ENCODE measurements around the gene CHCHD10.
A peak's percentile ranks its signal among the peaks of the same experiment; 100 is the strongest.

The CHCHD10 gene

DNA sequence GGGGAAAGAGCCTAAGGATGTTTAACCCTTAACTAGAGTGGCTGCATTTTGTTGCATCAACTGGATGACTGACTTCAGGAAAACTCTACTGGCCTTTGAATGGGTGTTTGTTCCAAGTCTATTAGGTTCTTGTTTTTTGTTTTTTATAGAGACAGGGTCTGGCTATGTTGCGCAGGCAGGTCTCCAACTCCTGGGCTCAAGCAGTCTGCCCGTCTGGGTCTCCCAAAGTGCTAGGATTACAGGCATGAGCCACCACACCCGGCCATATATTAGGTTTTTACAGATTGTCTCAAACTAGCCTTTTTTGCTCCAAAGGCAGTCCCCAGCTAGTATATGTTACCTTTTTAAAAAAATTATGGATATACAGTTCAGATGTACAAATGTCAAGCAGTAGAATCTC is 20.1 kb upstream of the CHCHD10 start:
- no peak for DNase-seq (ENCODE audit: low read depth in 2 of 2)

DNA sequence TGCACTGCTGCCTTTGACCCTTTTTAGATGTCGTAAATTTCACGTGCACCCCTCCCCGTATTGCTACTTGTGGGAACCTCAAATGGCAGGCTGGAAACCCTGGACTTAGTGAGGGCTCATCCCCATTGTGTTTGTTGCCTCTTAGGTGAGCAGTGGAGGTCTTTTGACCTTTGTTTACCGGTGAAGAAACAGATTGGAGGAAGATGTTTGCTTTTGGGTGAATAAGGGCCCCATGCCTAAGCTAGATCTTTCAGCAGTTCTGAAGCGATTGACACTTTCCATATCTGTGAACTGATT is 19.8 kb upstream of the CHCHD10 start:
- DNase-seq (ENCODE audit: low read depth in 2 of 2), result no peak

- peak; percentile 82 for DNase-seq (ENCODE audit: low read depth in 2 of 2)
Measured at GRCh38 chr22:23786752-23787599, 19.2 kb upstream of the CHCHD10 start, which contains the start of gene SMARCB1. Gene SMARCB1, plus strand, starts transcription at chr22:23786966. Its CDS starts 204 bp downstream, at chr22:23787170.

GRCh38 chr22:23786261-23786710 is 18.5 kb upstream of the CHCHD10 start:
- DNase-seq (ENCODE audit: low read depth in 2 of 2), result no peak

DNA sequence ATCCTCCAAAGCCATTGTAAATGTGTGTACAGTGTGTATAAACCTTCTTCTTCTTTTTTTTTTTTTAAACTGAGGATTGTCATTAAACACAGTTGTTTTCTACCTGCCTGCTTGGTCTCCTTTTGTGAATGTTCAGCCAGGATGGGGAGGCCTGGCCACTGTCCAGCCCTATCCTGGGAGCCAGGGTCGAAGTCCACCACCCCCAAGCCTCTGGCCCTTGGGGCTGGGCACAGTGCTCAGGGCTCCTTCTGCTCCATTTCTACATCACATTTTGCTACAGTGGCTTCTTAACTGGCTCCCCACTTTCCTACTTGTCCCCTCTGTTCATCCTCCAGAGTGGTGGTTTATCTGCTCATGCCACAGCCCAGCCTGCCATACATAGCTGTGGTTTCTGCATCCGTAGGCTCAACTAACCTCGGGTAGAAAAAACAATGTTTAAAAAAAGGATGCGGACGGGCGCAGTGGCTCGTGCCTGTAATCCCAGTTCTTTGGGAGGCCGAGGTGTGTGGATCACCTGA is 16.5 kb upstream of the CHCHD10 start:
- no peak for DNase-seq (ENCODE audit: low read depth in 2 of 2)

GRCh38 chr22:23783265-23784150 is 15.7 kb upstream of the CHCHD10 start:
- DNase-seq (ENCODE audit: low read depth in 2 of 2), result no peak

DNA sequence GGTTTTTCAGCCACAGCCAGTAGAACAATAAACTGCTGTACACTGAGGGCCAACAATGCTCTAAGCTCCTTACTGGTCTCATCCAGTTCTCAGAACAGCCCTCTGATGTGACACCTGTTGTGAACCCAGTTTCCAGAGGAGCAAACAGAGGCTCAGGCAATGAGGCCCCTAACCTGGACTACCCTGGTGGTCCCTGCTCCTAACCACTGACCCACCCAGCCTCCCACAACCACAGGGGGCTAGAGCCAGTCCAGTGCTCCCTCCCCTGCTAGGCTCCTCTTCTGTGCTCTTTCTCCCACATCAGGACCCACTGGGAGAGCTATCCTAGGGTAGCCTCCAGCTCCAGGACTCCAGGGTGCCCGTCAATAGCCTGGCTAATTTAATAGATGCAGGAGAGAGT is 14.9 kb upstream of the CHCHD10 start:
- DNase-seq (ENCODE audit: low read depth in 2 of 2), result no peak

DNA sequence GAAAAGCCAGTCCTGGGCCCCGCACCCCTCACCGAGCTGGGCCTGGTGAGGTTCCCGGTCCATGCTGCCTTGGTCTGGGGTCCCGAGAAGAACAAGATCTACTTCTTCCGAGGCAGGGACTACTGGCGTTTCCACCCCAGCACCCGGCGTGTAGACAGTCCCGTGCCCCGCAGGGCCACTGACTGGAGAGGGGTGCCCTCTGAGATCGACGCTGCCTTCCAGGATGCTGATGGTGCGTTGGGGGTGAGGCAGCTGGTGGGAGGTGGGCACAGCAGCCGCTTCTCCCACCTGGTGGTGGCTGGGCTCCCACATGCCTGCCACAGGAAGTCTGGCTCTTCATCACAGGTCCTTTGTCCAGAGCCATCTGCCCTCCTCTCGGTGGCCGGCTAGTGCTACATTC is 14.5 kb upstream of the CHCHD10 start:
- no peak for DNase-seq (ENCODE audit: low read depth in 2 of 2)

DNA sequence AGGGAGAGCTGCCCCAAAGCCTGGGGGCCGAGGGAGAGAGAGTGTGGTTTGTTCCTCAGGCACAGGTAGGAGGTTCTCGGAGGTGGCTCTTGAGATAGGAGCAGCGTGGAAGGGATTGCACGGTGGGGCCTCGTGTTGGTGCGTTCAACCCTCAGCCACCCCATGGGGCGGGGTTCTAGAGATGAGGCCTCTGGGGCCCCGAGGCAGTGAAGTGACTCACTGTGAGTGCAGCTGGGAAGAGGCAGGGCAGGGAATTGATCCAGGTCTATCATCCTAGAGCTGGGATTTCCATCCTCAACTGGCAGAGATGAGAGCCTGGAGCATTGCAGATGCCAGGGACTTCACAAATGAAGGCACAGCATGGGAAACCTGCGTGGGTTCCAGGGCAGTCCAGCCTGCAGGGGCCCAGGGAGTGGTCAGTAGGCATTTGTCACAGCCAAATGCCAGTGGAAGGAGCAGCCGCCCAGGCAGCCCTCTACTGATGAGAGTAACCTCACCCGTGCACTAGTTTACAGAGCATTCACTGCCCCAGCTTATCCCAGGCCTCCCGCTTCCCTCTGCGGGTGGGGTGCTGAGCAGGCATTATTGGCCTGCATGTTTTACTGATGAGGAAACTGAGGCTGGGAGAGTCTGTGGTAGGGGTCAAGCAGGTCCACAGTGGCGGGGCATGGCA is 13.9 kb upstream of the CHCHD10 start:
- DNase-seq (ENCODE audit: low read depth in 2 of 2), result no peak

DNA sequence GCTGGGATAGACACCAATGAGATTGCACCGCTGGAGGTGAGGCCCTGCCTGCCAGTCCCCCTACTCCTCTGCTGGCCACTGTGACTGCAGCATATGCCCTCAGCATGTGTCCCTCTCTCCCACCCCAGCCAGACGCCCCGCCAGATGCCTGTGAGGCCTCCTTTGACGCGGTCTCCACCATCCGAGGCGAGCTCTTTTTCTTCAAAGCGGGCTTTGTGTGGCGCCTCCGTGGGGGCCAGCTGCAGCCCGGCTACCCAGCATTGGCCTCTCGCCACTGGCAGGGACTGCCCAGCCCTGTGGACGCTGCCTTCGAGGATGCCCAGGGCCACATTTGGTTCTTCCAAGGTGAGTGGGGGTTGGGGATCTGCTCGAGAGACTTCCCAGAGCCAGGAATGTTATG is 13.3 kb upstream of the CHCHD10 start:
- DNase-seq (ENCODE audit: low read depth in 2 of 2), result no peak

- DNase-seq (ENCODE audit: low read depth in 2 of 2), result no peak
Measured at GRCh38 chr22:23780146-23780748, 12.5 kb upstream of the CHCHD10 start.

DNA sequence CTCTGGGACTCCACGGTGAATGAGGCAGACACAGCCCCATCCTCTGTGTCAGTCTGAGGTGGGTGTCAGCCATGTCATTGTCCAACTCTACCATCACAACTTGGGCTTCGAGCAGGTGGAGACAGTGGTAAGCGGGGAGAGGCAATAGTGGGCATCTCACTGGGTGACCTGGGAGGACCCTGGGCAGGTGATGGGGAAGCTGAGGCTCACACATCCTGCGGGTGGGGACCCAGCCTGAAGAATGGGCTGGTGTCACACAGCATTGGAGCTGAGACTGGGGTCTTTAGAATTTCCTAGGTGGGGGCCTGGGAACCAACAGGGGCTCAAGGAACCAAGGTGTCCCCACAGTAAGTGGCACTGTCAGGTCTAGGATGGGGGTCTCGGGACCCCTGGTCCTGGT is 12.0 kb upstream of the CHCHD10 start:
- DNase-seq (ENCODE audit: low read depth in 2 of 2), result no peak

DNA sequence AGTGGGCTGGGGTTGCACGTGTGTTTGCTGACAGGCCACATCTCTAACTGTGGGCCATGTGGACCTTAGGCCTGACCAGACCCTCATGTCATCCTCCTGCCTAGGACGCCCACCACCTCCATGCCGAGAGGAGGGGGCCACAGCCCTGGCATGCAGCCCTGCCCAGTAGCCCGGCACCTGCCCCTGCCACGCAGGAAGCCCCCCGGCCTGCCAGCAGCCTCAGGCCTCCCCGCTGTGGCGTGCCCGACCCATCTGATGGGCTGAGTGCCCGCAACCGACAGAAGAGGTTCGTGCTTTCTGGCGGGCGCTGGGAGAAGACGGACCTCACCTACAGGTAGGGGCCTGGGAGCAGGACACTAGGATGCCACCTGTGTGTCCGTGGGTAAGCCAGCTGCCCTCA is 11.3 kb upstream of the CHCHD10 start:
- no peak for DNase-seq (ENCODE audit: low read depth in 2 of 2)

DNA sequence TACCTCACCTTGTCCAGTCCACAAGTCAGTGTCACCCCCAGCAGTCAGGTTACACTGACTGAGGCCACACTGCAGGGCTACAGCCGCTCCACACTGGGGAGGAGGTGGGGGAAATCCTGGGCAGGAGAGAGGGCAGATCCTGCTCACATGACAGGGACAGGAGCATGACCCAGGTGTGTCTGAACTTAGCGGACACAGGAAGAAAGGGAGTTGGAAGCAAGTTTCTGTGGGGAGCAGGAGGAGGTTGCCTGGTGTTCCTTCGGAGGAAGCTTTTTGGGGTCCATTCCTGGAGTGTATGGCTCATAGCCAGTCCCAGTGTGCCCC is 10.8 kb upstream of the CHCHD10 start:
- no peak for DNase-seq (ENCODE audit: low read depth in 2 of 2)

GRCh38 chr22:23777776-23778576 is 10.2 kb upstream of the CHCHD10 start:
- no peak for DNase-seq (ENCODE audit: low read depth in 2 of 2)

DNA sequence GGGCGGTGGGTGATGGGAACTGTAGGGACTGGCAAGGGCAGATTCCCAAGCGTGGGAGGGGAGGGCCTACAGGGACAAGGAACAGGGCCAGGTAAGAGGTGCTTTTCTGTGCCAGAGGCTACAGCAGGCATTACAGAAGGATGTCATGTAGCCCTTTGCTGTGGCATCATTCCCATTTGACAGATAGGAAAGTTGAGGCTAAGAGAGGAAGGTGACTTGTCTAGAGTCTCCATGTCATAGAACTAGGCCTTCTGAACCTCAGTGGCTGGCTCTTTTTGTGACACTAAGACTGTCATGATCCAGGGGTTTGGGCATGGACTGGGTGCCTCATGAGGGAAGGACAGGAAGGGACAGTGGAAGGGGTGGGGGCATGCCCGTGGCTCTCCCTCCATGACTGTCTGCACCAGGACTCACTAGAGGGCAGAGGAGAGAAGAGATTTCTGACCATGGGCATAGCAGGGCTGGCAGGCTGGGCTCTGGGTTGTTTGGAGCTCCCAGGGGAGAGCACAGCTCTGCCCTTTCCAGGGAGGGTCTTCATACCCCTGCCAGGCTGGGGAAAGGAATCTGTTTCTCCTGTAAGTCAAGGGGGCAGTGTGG is 8.1 kb upstream of the CHCHD10 start:
- DNase-seq (ENCODE audit: low read depth in 2 of 2), result no peak

GRCh38 chr22:23774922-23775436 is 7.2 kb upstream of the CHCHD10 start:
- DNase-seq (ENCODE audit: low read depth in 2 of 2), result no peak

GRCh38 chr22:23774114-23774921 is 6.5 kb upstream of the CHCHD10 start:
- no peak for DNase-seq (ENCODE audit: low read depth in 2 of 2)

DNA sequence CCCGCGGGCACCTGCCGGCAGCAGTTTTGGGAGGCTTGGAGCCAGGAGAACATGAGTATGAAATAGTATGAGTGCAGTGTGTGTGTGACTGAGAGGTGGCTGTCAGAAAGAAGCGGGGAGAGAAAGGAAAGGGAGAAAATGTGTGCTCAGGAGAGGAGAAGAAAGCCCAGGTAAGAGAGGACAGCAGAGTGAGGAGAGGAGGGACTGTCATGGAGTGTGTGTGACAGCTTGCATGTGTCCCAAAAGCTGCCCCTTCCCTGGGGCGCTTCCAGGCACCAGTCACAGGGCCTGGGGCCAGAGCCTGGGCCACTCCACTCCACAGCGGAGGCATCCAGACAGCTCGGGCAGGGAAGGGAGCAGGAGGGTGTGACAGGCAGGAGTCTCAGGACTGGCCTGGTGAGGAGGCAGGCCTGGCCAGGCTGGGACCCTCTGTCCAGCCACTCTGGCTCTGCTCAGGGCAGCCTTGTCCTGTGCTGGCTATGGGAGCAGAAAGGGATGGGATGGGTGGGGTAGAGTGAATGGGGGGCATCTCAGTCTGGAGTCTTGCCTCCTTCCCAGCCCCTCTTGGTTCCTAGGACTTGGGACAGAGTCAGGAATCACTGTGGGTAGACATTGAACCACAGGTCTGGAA is 5.8 kb upstream of the CHCHD10 start:
- no peak for DNase-seq (ENCODE audit: low read depth in 2 of 2)
